Stimulated activated CD8-positive, alpha-beta memory T cell treated with anti-CD3 and anti-CD28 coated beads, Interleukin-4, amount 100 ng/mL, for 48 hours (primary cell): ENCODE data around the gene SEMA5B.
A peak's percentile ranks its signal among the peaks of the same experiment; 100 is the strongest.

ENCODE experiments used
- DNase-seq: peaks from one replicate; pipeline ENCODE4 v3.0.0-alpha.2; 2020

Gene SEMA5B

GRCh38 chr3:122941228-122942206, 86.0 kb downstream of the SEMA5B start:
- no peak for DNase-seq

- DNase-seq: no peak
Measured at GRCh38 chr3:122940628-122941086, 86.9 kb downstream of the SEMA5B start.

GRCh38 chr3:122938783-122939425, 88.7 kb downstream of the SEMA5B start:
- DNase-seq: no peak

DNA sequence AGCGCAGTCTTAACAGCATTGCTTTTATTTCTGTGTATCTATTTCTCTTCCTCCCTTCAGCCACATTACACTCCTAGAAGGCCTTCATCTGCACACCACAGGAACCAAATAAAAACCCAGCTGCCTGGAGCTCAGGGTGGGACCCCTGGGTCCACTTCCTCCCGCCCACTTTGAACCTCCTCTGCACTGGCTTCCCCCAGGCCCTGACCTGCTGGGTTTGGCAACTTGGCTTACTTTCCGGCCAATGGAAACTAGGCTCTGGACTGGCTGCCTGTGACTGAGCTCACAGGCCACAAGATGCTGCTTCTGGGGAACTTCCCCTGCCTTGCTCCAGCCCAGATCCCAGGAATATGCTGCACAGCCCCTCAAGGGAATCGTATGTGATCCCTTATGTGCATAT, 89.8 kb downstream of the SEMA5B start:
- no peak for DNase-seq

DNA sequence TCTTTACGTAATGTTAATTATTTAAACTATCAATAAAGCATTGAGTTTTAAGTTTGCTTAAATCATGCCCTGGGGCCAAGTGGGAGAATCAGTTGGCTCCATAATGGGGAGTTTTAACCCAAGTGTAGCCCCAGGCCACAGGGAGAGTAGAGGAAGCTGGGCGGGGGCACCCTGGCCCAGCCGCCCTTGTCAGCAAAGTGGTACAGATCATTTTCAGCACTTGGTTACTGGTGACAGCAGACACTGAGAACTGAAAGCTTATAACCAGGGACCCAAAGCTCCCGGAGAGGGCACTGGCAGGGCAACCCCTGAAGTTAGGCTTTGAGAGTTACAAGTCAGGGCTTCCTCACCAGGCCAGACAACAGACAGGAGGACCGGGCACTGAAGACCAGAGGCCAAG, 90.6 kb downstream of the SEMA5B start:
- no peak for DNase-seq

DNA sequence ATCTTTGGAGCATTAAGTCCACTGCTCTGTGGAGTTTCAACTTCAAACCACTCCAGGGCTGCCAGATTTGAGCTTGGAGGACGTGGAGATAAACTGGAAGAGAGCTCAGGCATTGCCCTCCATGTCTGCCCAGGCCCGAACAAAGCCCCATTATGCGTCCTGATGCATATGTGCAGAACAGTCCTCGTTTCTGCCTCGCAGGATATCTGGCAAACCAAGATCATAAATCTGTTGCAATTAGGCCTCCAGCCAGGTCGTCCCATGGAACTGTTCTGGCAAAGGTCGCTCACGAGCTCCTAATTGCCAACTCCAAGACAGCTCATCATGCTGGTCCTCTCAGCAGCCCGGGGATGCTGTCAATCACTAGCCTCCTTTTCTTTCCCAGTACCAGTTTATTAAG, 91.2 kb downstream of the SEMA5B start:
- no peak for DNase-seq

GRCh38 chr3:122934251-122934650, 93.3 kb downstream of the SEMA5B start:
- no peak for DNase-seq

DNA sequence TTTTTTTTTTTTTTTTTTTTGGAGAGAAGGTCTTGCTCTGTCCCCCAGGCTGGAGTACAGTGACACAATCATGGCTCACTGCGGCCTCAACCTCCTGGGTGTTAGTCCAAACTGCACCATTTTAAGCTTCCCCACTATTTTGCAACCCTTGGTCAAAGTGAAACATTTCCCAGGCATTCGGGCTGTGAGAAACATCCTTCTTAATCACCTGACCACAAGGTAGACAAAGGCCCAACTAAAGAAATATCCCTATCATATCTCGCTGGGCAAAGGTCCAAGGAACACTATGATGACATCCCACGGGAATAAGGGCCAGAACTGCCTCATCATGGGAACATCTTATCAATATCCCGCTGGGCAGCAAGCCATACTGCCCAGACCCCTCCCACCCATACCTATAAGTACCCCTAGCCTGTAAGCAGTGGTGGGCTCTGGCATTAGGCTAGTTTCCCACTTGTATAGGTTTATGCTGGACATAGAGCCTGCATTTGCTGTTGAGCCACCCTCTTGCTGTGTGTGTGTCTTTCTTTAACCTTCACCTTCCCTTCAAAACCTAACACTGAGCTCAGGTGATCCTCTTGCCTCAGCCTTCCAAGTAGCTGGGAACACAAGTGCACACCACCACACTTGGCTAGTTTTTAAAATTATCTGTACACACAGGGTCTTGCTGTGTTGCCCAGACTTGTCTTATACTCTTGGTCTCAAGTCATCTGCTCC, 95.2 kb downstream of the SEMA5B start:
- DNase-seq: no peak

GRCh38 chr3:122931636-122932035, 95.9 kb downstream of the SEMA5B start:
- DNase-seq: no peak

GRCh38 chr3:122930063-122930997, 97.2 kb downstream of the SEMA5B start:
- no peak for DNase-seq

DNA sequence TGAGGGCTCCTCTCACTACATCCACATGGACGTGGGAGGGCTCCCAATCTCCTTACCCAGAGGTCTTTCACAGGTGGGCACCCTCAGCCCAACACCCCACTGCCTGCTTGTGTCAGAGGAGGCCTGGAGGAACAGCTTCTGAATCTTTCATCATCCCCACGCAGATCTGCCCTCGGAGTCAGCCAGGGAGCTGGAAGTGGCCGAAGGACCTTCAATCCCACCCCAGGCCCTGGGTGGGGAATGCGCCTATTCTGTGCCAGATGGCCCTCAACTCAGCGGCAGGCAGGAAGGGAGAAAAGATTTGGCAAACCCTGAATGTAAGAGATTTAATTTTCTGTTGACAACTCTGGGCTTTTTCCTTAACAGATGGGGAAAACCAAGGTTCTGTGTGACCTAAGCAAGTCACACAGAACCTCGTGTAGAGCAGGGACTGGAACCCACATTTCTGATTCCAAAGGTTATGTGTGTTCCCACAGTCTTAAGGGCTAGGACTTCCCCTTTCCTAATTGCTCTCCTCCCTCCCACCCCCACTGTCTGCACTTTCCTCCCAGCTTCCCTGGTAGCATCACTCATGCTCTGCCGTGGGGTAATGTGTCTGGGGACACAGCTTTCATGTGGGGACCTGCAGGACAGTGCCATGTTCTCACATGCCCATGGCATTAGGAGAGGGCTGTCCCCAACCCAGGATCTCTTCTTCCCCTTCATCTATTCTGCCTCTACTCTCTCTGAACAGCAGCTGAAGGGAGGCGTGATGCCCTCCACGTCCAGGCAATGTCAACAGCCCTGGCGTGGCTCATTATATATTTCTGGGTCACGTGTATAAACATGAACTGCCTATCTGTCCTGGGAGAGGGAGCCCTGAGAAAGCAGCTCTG, 98.1 kb downstream of the SEMA5B start:
- no peak for DNase-seq

- DNase-seq: no peak
Measured at GRCh38 chr3:122928396-122929187, 99.0 kb downstream of the SEMA5B start.

DNA sequence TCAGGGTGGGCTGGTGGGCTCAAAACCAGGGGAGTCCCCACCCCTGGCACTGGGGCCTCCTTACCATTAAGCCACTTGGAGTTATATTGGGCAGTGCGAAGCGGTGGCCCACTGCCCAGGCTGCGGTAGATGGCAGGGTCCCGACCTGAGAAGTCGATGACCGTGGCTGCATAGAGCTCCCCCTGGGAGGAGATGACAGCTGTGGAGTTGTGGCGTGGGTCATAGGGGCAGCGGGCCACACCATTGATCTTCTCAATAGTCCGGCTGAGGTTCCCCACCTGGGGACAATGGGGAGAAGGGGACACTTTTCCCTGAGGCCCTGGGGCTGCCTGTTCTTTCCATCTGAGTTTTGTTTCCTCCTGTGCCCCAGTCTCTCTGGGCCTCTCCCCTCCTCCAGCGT, 99.8 kb downstream of the SEMA5B start:
- DNase-seq: no peak

DNA sequence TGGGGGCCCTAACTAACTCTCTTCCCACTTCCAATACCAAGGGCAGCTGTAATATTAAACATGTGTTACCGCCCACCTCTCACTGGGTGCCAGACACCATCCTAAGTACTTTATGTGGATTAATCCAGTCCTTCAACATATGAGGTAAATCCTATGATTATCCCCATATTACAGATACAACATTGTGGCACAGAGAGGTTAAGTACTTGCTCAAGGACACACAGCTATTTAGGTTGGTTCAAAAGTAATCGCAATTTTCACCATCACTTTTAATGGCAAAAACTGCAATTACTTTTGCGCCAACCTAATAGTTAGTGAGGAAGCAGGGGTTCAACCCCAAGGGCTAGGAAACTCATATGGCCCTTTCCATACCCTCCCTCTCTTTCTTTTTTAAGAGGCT, 100.8 kb downstream of the SEMA5B start:
- no peak for DNase-seq

DNA sequence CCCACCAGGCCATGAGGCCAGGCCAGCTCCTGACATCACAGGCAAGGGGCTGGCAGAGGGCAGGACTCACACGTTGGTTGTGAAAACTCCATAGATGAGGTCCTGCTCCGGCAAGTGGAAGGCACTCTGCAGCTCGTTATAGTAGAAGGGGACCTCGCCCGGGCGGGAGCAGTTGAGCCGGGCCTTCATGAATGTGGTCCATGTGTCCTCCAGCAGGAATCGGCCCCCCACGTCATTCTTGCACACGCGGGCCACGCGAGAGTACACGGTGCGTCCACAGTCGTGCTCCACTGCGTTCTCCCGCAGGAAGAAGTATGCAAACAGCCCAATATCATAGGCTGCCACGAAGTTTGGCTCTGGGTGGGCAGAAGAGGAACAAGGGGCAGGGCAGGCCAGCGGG, 101.2 kb downstream of the SEMA5B start:
- DNase-seq: no peak

GRCh38 chr3:122925756-122926155, 101.8 kb downstream of the SEMA5B start:
- DNase-seq: no peak

GRCh38 chr3:122924056-122924455, 103.5 kb downstream of the SEMA5B start:
- no peak for DNase-seq

DNA sequence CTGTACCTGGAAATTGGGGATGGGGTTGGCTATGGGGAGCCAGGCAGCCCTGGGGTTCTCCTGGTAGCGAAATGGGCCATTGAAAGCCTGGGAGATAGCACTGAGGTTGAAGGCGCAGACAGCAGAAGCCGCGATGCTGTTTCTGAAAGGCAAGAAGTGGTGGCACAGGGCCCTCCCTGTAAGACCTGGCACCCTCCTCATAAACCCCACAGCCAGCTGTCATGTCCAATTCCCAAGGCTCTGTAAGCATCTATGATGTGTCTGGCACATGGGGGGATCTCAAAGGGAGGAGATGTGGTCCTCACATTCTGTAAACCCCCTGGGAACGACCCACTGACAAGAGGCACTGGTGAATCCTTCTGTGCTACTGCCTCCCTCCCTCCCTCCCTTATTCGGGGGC, 104.0 kb downstream of the SEMA5B start:
- no peak for DNase-seq

GRCh38 chr3:122921791-122922651, 105.5 kb downstream of the SEMA5B start:
- DNase-seq: peak; percentile 58
